Measurements from ENCODE around the gene MAGI2. TPM values are rescaled to one million over a fixed set of nuclear protein-coding genes. Genes with fewer than 3 reads are reported as not detected.
"Not testable (repeated sequence)": the region's sequence is repeated elsewhere in the genome, so short reads cannot be mapped to it uniquely, and the experiment has no call there.

Gene MAGI2
- total RNA-seq, 3 donors from 2014 or later, result 0.10 to 0.16 (median 0.14) TPM

- no peak for ATAC-seq
- H3K4me1 Mint-ChIP-seq (ENCODE audit: low read depth), result no peaks in the 10 kb centered on the region
- no peak for DNase-seq
- H3K27me3 Mint-ChIP-seq (ENCODE audit: low read depth), result no peaks in the 10 kb centered on the region
- no peaks in the 10 kb centered on the region for H3K9me3 Mint-ChIP-seq
- no peaks in the 10 kb centered on the region for H3K36me3 Mint-ChIP-seq (ENCODE audit: insufficient read depth)
- no peak overlapping the region for H3K4me3 Mint-ChIP-seq
These were observed 848.3 kb downstream of the MAGI2 start for GRCh38 chr7:78605119-78605518.

DNA sequence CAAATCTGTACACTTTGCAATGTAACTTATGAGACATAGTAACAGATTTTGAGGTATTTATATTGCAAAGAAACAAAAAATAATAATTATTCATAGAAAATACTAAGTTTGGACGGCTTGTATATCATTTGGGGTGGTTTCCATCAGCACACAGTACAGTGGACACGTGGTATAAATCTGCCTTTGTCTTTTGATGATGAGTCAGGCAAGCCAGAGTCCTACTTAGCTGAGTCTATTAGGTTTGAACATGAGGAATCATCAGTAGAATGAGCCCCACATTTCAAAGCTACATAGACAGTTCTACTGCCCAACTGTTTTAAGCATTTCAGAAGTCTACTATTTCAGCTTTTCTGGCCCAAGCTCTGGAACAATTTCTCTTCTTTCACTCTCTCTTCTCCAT lies 851.7 kb downstream of the MAGI2 start:
- Mint-ChIP-seq H3K27me3 (ENCODE audit: low read depth) (no peaks in the 10 kb centered on the region), H3K4me1 (ENCODE audit: low read depth) (no peaks in the 10 kb centered on the region), H3K4me3 (no peak overlapping the region), H3K9me3 (no peaks in the 10 kb centered on the region), H3K36me3 (ENCODE audit: insufficient read depth) (no peaks in the 10 kb centered on the region)
- ATAC-seq (no peak), DNase-seq (no peak)

- DNase-seq (no peak), ATAC-seq (no peak)
- Mint-ChIP-seq H3K4me1 (ENCODE audit: low read depth) (no peaks in the 10 kb centered on the region), H3K9me3 (peaks cover 3% of the 10 kb centered on the region), H3K27me3 (ENCODE audit: low read depth) (no peaks in the 10 kb centered on the region), H3K36me3 (ENCODE audit: insufficient read depth) (no peaks in the 10 kb centered on the region), H3K4me3 (no peak overlapping the region)
These were observed 859.3 kb downstream of the MAGI2 start for GRCh38 chr7:78594156-78594555.

- H3K27me3 Mint-ChIP-seq (ENCODE audit: low read depth), result no peaks in the 10 kb centered on the region
- no peaks in the 10 kb centered on the region for H3K36me3 Mint-ChIP-seq (ENCODE audit: insufficient read depth)
- H3K4me1 Mint-ChIP-seq (ENCODE audit: low read depth), result no peaks in the 10 kb centered on the region
- DNase-seq, result no peak
- no peak overlapping the region for H3K4me3 Mint-ChIP-seq
- H3K9me3 Mint-ChIP-seq, result peaks cover 3% of the 10 kb centered on the region
- ATAC-seq, result no peak
These were observed 865.1 kb downstream of the MAGI2 start for GRCh38 chr7:78588393-78588792.

DNA sequence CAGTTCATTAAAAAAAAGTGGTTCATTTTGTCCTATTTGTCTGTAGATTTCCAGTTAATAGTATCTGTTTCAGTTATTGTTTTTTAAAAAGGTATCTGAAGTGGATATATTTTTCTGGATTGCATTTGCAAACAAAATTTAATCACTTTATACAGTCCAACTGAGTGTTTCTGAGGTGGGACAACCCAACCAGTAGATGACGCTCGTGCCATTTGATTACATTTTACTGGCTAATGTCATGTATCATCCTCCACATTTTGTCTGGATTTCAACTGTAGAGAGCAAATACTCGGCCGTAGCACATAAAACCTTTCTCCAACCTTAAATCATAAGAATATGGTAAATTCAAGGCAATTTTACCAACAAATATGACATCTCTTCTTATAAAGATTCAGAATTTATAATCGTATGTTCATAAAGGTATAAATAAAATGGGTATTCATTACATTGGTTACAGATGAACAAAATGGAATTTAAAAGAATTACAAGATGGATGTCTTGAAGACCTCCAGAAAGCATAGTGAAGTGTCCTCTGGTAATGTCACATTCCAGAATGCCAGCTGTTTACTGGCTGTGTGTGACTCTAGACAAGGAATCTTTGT lies 865.9 kb downstream of the MAGI2 start:
- Mint-ChIP-seq H3K4me1 (ENCODE audit: low read depth) (no peaks in the 10 kb centered on the region), H3K27me3 (ENCODE audit: low read depth) (no peaks in the 10 kb centered on the region), H3K36me3 (ENCODE audit: insufficient read depth) (no peaks in the 10 kb centered on the region), H3K9me3 (peaks cover 2% of the 10 kb centered on the region), H3K4me3 (no peak overlapping the region)
- no peak for DNase-seq
- no peak for ATAC-seq

DNA sequence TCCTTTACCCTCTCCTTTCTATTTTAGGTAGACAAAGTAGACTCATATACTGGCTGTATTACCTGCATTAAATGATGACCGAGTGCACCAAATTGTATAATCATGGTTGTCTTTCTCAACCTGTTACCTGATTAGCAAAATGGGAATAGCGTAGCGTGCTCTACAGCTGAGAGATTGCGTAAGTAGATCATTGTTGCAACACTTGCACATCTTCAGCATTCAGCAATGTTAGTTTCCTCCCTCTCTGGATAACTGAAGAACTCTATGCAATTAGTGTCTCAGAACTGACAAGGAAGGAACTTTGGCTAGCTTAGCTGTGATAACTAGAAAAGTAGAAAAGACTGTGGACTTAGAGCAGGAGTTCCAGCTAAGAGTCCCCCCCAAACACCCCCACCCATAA lies 867.5 kb downstream of the MAGI2 start:
- H3K4me3 Mint-ChIP-seq, result no peak overlapping the region
- ATAC-seq (no peak), DNase-seq (no peak)
- no peaks in the 10 kb centered on the region for H3K9me3 Mint-ChIP-seq
- no peaks in the 10 kb centered on the region for H3K4me1 Mint-ChIP-seq (ENCODE audit: low read depth)
- H3K36me3 Mint-ChIP-seq (ENCODE audit: insufficient read depth), result no peaks in the 10 kb centered on the region
- H3K27me3 Mint-ChIP-seq (ENCODE audit: low read depth), result no peaks in the 10 kb centered on the region

DNA sequence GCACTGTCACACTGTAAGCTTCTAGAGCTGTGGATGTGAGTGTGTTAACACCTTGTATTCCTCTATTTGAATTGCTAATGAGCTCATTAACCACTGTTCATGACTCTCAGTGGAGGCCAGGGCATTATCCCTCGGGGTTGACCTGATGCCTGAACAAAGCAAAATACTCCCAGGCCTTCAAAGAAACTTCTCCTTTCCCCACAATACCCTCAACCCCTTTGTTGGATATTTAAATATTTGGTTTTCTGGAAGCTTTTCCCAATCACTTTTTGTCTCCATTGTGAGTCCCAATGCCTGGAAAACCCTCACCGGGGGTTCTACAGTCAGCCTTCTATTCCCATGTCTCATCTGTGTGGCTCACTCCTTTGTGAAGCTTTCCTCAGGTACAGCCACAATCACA lies 874.8 kb downstream of the MAGI2 start:
- H3K9me3 Mint-ChIP-seq, result no peaks in the 10 kb centered on the region
- H3K4me3 Mint-ChIP-seq, result no peak overlapping the region
- no peaks in the 10 kb centered on the region for H3K27me3 Mint-ChIP-seq (ENCODE audit: low read depth)
- no peaks in the 10 kb centered on the region for H3K4me1 Mint-ChIP-seq (ENCODE audit: low read depth)
- H3K36me3 Mint-ChIP-seq (ENCODE audit: insufficient read depth), result no peaks in the 10 kb centered on the region
- ATAC-seq (no peak), DNase-seq (no peak)

GRCh38 chr7:78577174-78577952 lies 876.1 kb downstream of the MAGI2 start:
- not testable (repeated sequence) for H3K9me3 Mint-ChIP-seq, ATAC-seq, DNase-seq

DNA sequence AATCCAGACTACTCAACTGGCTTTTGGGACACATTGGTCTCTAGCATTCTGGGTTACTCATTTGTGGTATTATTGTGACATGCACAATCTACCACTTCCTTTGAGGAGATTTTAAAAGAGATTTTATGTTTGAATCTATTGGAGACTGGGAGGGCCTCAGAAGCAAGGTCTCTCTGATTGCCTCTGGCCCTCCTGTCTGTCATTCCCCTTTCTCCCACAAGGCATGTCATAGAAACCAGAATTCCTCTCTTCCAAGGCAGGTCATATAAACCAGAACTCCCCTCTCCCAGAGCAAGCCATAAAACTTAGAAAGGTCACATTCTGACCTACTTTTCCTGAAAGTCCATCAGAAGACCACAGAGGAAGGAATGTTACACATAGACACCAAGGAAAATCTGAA lies 877.2 kb downstream of the MAGI2 start:
- Mint-ChIP-seq H3K36me3 (ENCODE audit: insufficient read depth) (no peaks in the 10 kb centered on the region), H3K4me3 (no peak overlapping the region), H3K27me3 (ENCODE audit: low read depth) (no peaks in the 10 kb centered on the region), H3K9me3 (no peaks in the 10 kb centered on the region), H3K4me1 (ENCODE audit: low read depth) (no peaks in the 10 kb centered on the region)
- ATAC-seq, result no peak
- no peak for DNase-seq

More at GRCh38 chr7:78577174-78577952, 876.1 kb downstream of the MAGI2 start:
- not testable (repeated sequence) for H3K4me3 Mint-ChIP-seq; H3K4me1 Mint-ChIP-seq (ENCODE audit: low read depth); H3K27me3 Mint-ChIP-seq (ENCODE audit: low read depth); H3K36me3 Mint-ChIP-seq (ENCODE audit: insufficient read depth)

- H3K36me3 Mint-ChIP-seq (ENCODE audit: insufficient read depth), result no peaks in the 10 kb centered on the region
- H3K4me3 Mint-ChIP-seq, result no peak overlapping the region
- H3K4me1 Mint-ChIP-seq (ENCODE audit: low read depth), result no peaks in the 10 kb centered on the region
- no peaks in the 10 kb centered on the region for H3K27me3 Mint-ChIP-seq (ENCODE audit: low read depth)
- DNase-seq, result no peak
- no peaks in the 10 kb centered on the region for H3K9me3 Mint-ChIP-seq
- ATAC-seq, result no peak
These were observed 882.2 kb downstream of the MAGI2 start for GRCh38 chr7:78571292-78571691.

DNA sequence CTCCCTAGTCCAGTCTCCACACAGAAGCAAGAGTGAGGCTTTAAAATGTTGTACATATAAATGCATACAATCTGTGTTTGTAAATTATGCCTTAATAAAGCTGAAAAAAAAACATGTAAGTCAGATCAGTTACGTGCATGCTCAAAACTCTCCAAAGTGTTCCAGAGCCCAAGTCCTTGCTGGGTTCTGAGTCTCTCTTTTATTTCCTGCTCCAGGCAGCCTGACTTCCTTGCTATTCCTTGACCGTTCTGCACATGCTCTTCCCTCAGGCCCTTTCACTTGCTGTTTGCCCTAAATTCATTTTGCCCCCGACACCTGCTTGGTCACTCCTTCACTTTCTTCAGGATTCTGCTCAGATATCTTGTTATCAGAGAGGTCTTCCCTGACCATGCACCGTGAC lies 884.8 kb downstream of the MAGI2 start:
- no peaks in the 10 kb centered on the region for H3K36me3 Mint-ChIP-seq (ENCODE audit: insufficient read depth)
- ATAC-seq (no peak), DNase-seq (no peak)
- H3K4me1 Mint-ChIP-seq (ENCODE audit: low read depth), result no peaks in the 10 kb centered on the region
- H3K4me3 Mint-ChIP-seq, result no peak overlapping the region
- H3K9me3 Mint-ChIP-seq, result no peaks in the 10 kb centered on the region
- H3K27me3 Mint-ChIP-seq (ENCODE audit: low read depth), result no peaks in the 10 kb centered on the region

GRCh38 chr7:78567836-78568235 lies 885.6 kb downstream of the MAGI2 start:
- ATAC-seq, result no peak
- Mint-ChIP-seq H3K4me1 (ENCODE audit: low read depth) (no peaks in the 10 kb centered on the region), H3K4me3 (no peak overlapping the region), H3K9me3 (no peaks in the 10 kb centered on the region), H3K36me3 (ENCODE audit: insufficient read depth) (no peaks in the 10 kb centered on the region), H3K27me3 (ENCODE audit: low read depth) (no peaks in the 10 kb centered on the region)
- DNase-seq, result no peak

DNA sequence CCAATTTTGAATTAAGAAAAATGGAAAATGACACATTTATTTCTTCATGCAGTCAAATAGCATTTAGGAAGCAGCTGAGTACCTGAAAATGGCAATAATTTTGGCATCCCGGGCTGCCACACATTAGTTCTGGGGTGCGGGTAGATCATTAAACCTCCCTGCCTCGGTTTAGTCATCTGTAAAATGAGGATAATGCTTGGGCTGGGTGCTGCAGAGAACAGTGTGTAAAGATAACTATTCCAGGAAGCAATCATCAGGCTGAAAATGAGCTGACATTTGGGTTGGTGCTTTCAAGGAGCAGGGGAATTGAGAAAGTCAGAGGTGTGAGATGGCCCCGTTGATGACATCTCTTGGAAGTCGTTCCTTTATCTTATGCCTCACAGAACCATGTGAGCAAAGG lies 887.7 kb downstream of the MAGI2 start:
- no peak for DNase-seq
- Mint-ChIP-seq H3K36me3 (ENCODE audit: insufficient read depth) (no peaks in the 10 kb centered on the region), H3K4me1 (ENCODE audit: low read depth) (no peaks in the 10 kb centered on the region), H3K27me3 (ENCODE audit: low read depth) (no peaks in the 10 kb centered on the region), H3K9me3 (no peaks in the 10 kb centered on the region), H3K4me3 (no peak overlapping the region)
- ATAC-seq, result no peak

DNA sequence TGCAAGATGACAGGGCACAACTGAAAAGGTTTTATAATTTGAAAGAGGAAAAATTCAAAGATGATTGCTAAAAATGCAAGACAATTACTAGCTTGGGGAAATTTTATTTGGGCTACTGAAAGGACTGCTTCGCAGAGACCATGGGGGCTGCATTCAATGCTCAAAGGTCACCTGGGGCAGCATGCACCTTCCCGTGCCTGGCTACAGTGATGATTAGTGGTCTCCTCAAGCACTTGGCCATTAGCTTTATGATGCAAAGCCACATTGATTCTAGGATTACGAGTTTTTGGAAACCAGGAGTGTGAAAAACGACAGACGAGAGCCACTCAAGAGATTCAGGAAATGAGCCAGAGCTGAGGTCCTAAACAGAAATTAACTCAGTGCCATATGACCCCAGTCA lies 890.3 kb downstream of the MAGI2 start:
- DNase-seq (no peak), ATAC-seq (no peak)
- Mint-ChIP-seq H3K9me3 (no peaks in the 10 kb centered on the region), H3K27me3 (ENCODE audit: low read depth) (no peaks in the 10 kb centered on the region), H3K4me3 (no peak overlapping the region), H3K36me3 (ENCODE audit: insufficient read depth) (no peaks in the 10 kb centered on the region), H3K4me1 (ENCODE audit: low read depth) (no peaks in the 10 kb centered on the region)

DNA sequence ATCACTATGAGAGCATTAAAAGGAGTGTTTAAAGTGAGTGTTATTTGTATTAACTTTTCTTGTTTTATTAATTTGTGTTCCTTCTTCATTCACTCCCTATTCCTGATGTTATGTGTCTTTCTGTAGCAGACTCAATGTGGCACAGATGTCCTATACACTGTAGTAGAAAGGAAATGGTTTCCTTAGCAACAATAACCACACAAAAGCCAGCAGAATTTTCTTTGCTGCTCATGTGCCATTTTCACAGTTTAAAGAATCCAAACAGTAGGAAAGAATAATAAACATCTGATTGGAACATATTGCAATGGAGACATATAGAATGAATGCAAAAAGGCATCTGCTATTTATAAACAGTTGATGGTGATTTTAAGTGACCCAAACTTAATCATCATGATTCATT lies 891.3 kb downstream of the MAGI2 start:
- H3K27me3 Mint-ChIP-seq (ENCODE audit: low read depth), result no peaks in the 10 kb centered on the region
- no peak overlapping the region for H3K4me3 Mint-ChIP-seq
- no peaks in the 10 kb centered on the region for H3K36me3 Mint-ChIP-seq (ENCODE audit: insufficient read depth)
- ATAC-seq (no peak), DNase-seq (no peak)
- no peaks in the 10 kb centered on the region for H3K4me1 Mint-ChIP-seq (ENCODE audit: low read depth)
- H3K9me3 Mint-ChIP-seq, result no peaks in the 10 kb centered on the region
